CD4-positive, alpha-beta T cell (primary cell): ENCODE data around the gene NDNF. TPM values are rescaled to one million over a fixed set of nuclear protein-coding genes. Genes with fewer than 3 reads are reported as not detected.

Experiments used
- ATAC-seq: fragments of 200-7000 bp; cut with Tn5 transposase; one replicate; pipeline ENCODE4 v1.10.0; 2022; ENCODE audit warnings: mild to moderate bottlenecking; ENCODE audit not compliant: poor library complexity
- CTCF ChIA-PET: fragments of 350-600 bp; sonication (Branson Sonifier 250); formaldehyde crosslinking; loops from one replicate; lab custom pipeline; 2021; ENCODE audit warnings: antibody characterized with exemption, inconsistent platforms; lab: Charles Lee
- POLR2A ChIA-PET: fragments of 350-600 bp; sonication (Branson Sonifier 250); formaldehyde crosslinking; loops from one replicate; lab custom pipeline; 2021; ENCODE audit warnings: antibody characterized with exemption, inconsistent platforms; lab: Charles Lee
- DNase-seq, 14 experiments: peaks; one replicate each; pipeline ENCODE4 v3.0.0-alpha.2; 2013 to 2020; ENCODE audit warnings: mixed read lengths in 2 of 14
- H3K27ac ChIP-seq, 2 donors: one replicate each; pipeline versions ENCODE4 v1.5.1 to v1.7.0; 2013; ENCODE audit warnings: low read length in 2 of 2, low read depth in 1 of 2, mild to moderate bottlenecking in 1 of 2
- H3K27me3 ChIP-seq, 2 experiments: 1 replicate in 1 of 2; 2 replicates in 1 of 2; pipeline versions ENCODE4 v1.6.1 to v1.7.0; 2013; ENCODE audit warnings: low read length in 2 of 2, control low read depth in 1 of 2, mild to moderate bottlenecking in 1 of 2, moderate library complexity in 1 of 2; ENCODE audit not compliant: insufficient read depth in 2 of 2, control insufficient read depth in 1 of 2
- H3K36me3 ChIP-seq: one replicate; pipeline ENCODE4 v1.6.1; 2013; ENCODE audit warnings: low read length, control low read depth; ENCODE audit not compliant: insufficient read depth
- H3K4me1 ChIP-seq: one replicate; pipeline ENCODE4 v1.6.1; 2013; ENCODE audit warnings: low read length, control low read depth; ENCODE audit not compliant: insufficient read depth
- H3K4me3 ChIP-seq: one replicate; pipeline ENCODE4 v1.5.1; 2013; ENCODE audit warnings: mild to moderate bottlenecking, low read length, moderate library complexity
- H3K9me3 ChIP-seq, 2 experiments: 1 replicate in 1 of 2; 2 replicates in 1 of 2; pipeline versions ENCODE4 v1.6.1 to v1.7.0; 2013; ENCODE audit warnings: low read length in 2 of 2, mild to moderate bottlenecking in 2 of 2, control low read depth in 1 of 2, moderate library complexity in 1 of 2; ENCODE audit not compliant: control insufficient read depth in 1 of 2, insufficient read depth in 1 of 2
- H3K27ac Mint-ChIP-seq: one replicate; pipeline ENCODE4 v1.8.0; 2020; ENCODE audit warnings: mixed read lengths
- H3K27me3 Mint-ChIP-seq: one replicate; pipeline ENCODE4 v1.8.0; 2021; ENCODE audit warnings: mixed read lengths
- H3K36me3 Mint-ChIP-seq: one replicate; pipeline ENCODE4 v1.8.0; 2021; ENCODE audit warnings: low read depth, mixed read lengths
- H3K4me1 Mint-ChIP-seq: one replicate; pipeline ENCODE4 v1.8.0; 2021; ENCODE audit warnings: low read depth, mixed read lengths
- H3K4me3 Mint-ChIP-seq: one replicate; pipeline ENCODE4 v1.8.0; 2020; ENCODE audit warnings: mild to moderate bottlenecking, mixed read lengths
- H3K9me3 Mint-ChIP-seq: one replicate; pipeline ENCODE4 v1.8.0; 2020; ENCODE audit warnings: mixed read lengths
- CTCF ChIP-seq: fragments of 200-600 bp; IDR thresholded peaks from one replicate; pipeline ENCODE4 v1.8.0; 2022; ENCODE audit warnings: antibody characterized with exemption, mild to moderate bottlenecking
- intact Hi-C, 2 experiments: fragments of 100-400 bp; cut with DNase I in 1 of 2; cut with micrococcal nuclease in 1 of 2; formaldehyde crosslinking; loops; one replicate each; pipeline versions ENCODE4 v1.15.1 to v1.9.0; 2023 to 2025; cut with DNase I, micrococcal nuclease
- total RNA-seq, 174 experiments: library from RNA in 2 of 174; stranded (reverse) in 2 of 174; gene quantifications; one replicate each; pipeline ENCODE4 v1.2.3 and lab custom pipeline; 2021 to 2026

NDNF gene
- total RNA-seq, 2 experiments from 2014 or later: 0.25 TPM; not detected in 1

DNA sequence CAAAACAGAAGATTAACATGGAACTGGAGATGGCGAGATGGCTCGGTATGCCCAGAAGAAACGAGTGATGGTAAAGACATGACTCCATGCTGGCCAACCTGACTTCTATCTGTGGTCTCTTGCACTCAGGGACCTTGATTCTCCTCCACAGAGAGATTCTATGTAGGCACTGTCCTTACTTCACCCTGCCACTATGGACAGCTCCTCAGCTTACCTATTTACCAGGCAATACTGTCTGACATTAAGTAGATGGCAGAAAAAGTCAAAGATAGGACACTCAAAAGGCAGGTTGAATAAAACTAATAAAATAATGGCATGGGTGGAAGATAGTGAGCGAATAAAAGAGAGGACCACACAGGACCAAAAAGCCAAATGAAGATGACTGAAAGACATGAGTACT is 35.2 kb upstream of the NDNF start:
- no peak overlapping the region for H3K4me3 ChIP-seq
- Mint-ChIP-seq H3K9me3 (no peaks in the 10 kb centered on the region), H3K4me3 (no peak overlapping the region), H3K4me1 (peaks cover 8% of the 10 kb centered on the region), H3K27ac (no peak overlapping the region), H3K27me3 (no peaks in the 10 kb centered on the region), H3K36me3 (no peaks in the 10 kb centered on the region)
- intact Hi-C loops: no loop called here
- CTCF ChIA-PET: no interaction called here
- POLR2A ChIA-PET: no interaction called here
- TF ChIP-seq CTCF: no peak
- no peaks in the 10 kb centered on the region for H3K9me3 ChIP-seq
- no peak overlapping the region for H3K27ac ChIP-seq
- no peaks in the 10 kb centered on the region for H3K4me1 ChIP-seq
- no peaks in the 10 kb centered on the region for H3K36me3 ChIP-seq
- DNase-seq: no peak
- no peak for ATAC-seq
- H3K27me3 ChIP-seq: no peaks in the 10 kb centered on the region

DNA sequence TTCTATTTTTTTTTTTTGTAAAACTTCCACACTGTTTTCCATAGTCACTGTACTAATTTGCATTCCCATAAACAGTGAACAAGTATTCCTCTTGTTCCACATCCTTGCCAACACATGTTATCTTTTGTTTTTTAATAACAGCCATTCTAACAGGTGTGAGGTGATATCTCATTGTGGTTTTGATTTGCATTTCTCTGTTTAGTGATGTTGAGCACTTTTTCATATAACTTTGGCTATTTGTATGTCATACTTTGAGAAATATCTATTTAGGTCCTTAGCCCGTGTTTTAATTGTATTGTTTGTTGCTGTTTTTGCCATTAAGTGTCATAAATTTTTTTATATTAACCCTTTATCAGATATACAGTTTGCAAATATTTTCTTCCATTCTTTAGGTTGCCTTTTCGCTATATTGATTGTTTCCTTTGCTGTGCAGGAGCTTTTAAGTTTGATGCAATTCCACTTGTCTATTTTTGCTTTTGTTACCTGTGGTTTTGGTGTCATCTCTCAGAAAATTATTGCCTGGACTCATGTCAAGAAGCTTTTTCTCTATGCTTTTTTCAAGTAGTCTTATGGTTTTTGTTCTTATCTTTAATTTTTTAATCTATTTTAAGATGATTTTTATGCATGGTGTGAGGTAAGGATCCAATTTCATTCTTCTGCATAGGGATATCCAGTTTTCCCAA is 27.9 kb upstream of the NDNF start:
- ChIA-PET POLR2A (no interaction called here), CTCF (no interaction called here)
- intact Hi-C loops: no loop called here
- H3K4me1 Mint-ChIP-seq: no peaks in the 10 kb centered on the region
- Histone ChIP-seq H3K4me1 (no peaks in the 10 kb centered on the region), H3K27ac (no peak overlapping the region), H3K9me3 (no peaks in the 10 kb centered on the region), H3K36me3 (no peaks in the 10 kb centered on the region), H3K27me3 (no peaks in the 10 kb centered on the region), H3K4me3 (no peak overlapping the region)
- no peak for ATAC-seq
- no peaks in the 10 kb centered on the region for H3K36me3 Mint-ChIP-seq
- H3K9me3 Mint-ChIP-seq: no peaks in the 10 kb centered on the region
- no peak overlapping the region for H3K27ac Mint-ChIP-seq
- no peak overlapping the region for H3K4me3 Mint-ChIP-seq
- no peaks in the 10 kb centered on the region for H3K27me3 Mint-ChIP-seq
- no peak for TF ChIP-seq CTCF
- no peak for DNase-seq

GRCh38 chr4:121098266-121098665 is 25.9 kb upstream of the NDNF start:
- POLR2A ChIA-PET: no interaction called here

More at GRCh38 chr4:121098266-121098665, 25.9 kb upstream of the NDNF start:
- Histone ChIP-seq H3K27me3 (no peaks in the 10 kb centered on the region), H3K36me3 (no peaks in the 10 kb centered on the region), H3K27ac (no peak overlapping the region), H3K4me3 (no peak overlapping the region), H3K9me3 (no peaks in the 10 kb centered on the region), H3K4me1 (no peaks in the 10 kb centered on the region)
- no peak overlapping the region for H3K27ac Mint-ChIP-seq
- ATAC-seq: no peak
- H3K9me3 Mint-ChIP-seq: no peaks in the 10 kb centered on the region
- no peaks in the 10 kb centered on the region for H3K4me1 Mint-ChIP-seq
- no peak for TF ChIP-seq CTCF
- CTCF ChIA-PET: no interaction called here
- intact Hi-C loops: no loop called here
- no peaks in the 10 kb centered on the region for H3K36me3 Mint-ChIP-seq
- no peaks in the 10 kb centered on the region for H3K27me3 Mint-ChIP-seq
- no peak for DNase-seq
- H3K4me3 Mint-ChIP-seq: no peak overlapping the region
